HFF-Myc (cell line): ENCODE measurements around the gene PPTC7.
"Not testable (repeated sequence)": the region's sequence is repeated elsewhere in the genome, so short reads cannot be mapped to it uniquely, and the experiment has no call there.

Source experiments
- DNase-seq: peaks from one replicate; pipeline ENCODE4 v3.0.0-alpha.2; 2011; ENCODE audit warnings: low read depth; ENCODE audit errors: extremely low read depth
- H3K4me3 ChIP-seq: replicated peaks from 2 replicates; pipeline ENCODE4 v1.5.1; 2011; ENCODE audit warnings: low read depth, mild to moderate bottlenecking, control low read depth, low read length
- CTCF ChIP-seq: IDR thresholded peaks from 2 replicates; pipeline ENCODE4 v1.5.1; 2012; ENCODE audit warnings: mild to moderate bottlenecking, low read depth, low read length, control low read depth; ENCODE audit errors: missing control alignments

PPTC7 gene

GRCh38 chr12:110613771-110614684, 30.9 kb upstream of the PPTC7 start, which contains the start of gene TCTN1:
Gene TCTN1, plus strand, starts transcription at chr12:110614129. Its CDS starts 54 bp downstream, at chr12:110614183.
- no peak for TF ChIP-seq CTCF
- DNase-seq: peak; percentile 79
- H3K4me3 ChIP-seq: peak within 1 kb of the TSS; percentile 55

- no peak for DNase-seq
- H3K4me3 ChIP-seq: peak overlapping the region; percentile 55
- no peak for TF ChIP-seq CTCF
Observed at GRCh38 chr12:110613071-110613770, 30.1 kb upstream of the PPTC7 start.

- H3K4me3 ChIP-seq: no peak overlapping the region
- TF ChIP-seq CTCF: no peak
Observed at GRCh38 chr12:110606253-110606611, 23.1 kb upstream of the PPTC7 start.

GRCh38 chr12:110602085-110602814, 19.1 kb upstream of the PPTC7 start:
- DNase-seq: not testable (repeated sequence)
- peak; percentile 64 for TF ChIP-seq CTCF

More at GRCh38 chr12:110606253-110606611, 23.1 kb upstream of the PPTC7 start:
- DNase-seq: no peak

GRCh38 chr12:110600254-110600653, 17.1 kb upstream of the PPTC7 start:
- H3K4me3 ChIP-seq: no peak overlapping the region
- no peak for DNase-seq
- TF ChIP-seq CTCF: peak; percentile 11

More at GRCh38 chr12:110602085-110602814, 19.1 kb upstream of the PPTC7 start:
- H3K4me3 ChIP-seq: not testable (repeated sequence)

GRCh38 chr12:110599334-110599733, 16.2 kb upstream of the PPTC7 start:
- TF ChIP-seq CTCF: no peak
- no peak overlapping the region for H3K4me3 ChIP-seq
- DNase-seq: no peak
